HL-60 (cell line): ENCODE measurements around the gene EEA1.
A peak's percentile ranks its signal among the peaks of the same experiment; 100 is the strongest.

Experiments
- DNase-seq, 2 experiments: peaks; one replicate each; pipeline ENCODE4 v3.0.0-alpha.2; 2010 to 2020; ENCODE audit warnings: low read depth in 1 of 2, low spot score in 1 of 2
- H3K27ac ChIP-seq: fragments of 250-450 bp; sonication (Bioruptor Pico); replicated peaks from 2 replicates; pipeline ENCODE4 v1.5.1; 2020; ENCODE audit warnings: mild to moderate bottlenecking, moderate library complexity
- H3K27me3 ChIP-seq: fragments of 250-450 bp; sonication (Bioruptor Pico); 2 replicates; pipeline ENCODE4 v1.5.1; 2021; ENCODE audit warnings: mild to moderate bottlenecking, moderate library complexity; ENCODE audit not compliant: insufficient read depth, poor library complexity, severe bottlenecking
- H3K4me3 ChIP-seq: replicated peaks from 2 replicates; pipeline ENCODE4 v1.5.1; 2011; ENCODE audit warnings: mild to moderate bottlenecking, control low read depth, low read length; ENCODE audit not compliant: insufficient read depth
- CTCF ChIP-seq: IDR thresholded peaks from one replicate; pipeline ENCODE4 v1.5.1; 2011; ENCODE audit warnings: low read length, control low read depth, inconsistent platforms; ENCODE audit not compliant: insufficient read depth
- GABPA ChIP-seq: IDR thresholded peaks from 2 replicates; pipeline ENCODE4 v1.6.1; 2012; ENCODE audit warnings: low read depth
- POLR2AphosphoS5 ChIP-seq: IDR thresholded peaks from 2 replicates; pipeline ENCODE4 v1.6.1; 2012; ENCODE audit warnings: low read depth
- SPI1 ChIP-seq: IDR thresholded peaks from 2 replicates; pipeline ENCODE4 v1.6.1; 2012; ENCODE audit warnings: low read depth, mild to moderate bottlenecking, borderline replicate concordance
- TF ChIP-seq, protein P1 (sequence below): IDR thresholded peaks from 2 replicates; pipeline ENCODE4 v1.6.1; 2012; ENCODE audit warnings: low read depth; ENCODE audit not compliant: insufficient replicate concordance

The EEA1 gene

GRCh38 chr12:92732216-92732615 lies 196.9 kb downstream of the EEA1 start:
- H3K27ac ChIP-seq = no peak overlapping the region
- H3K27me3 ChIP-seq = no peaks in the 10 kb centered on the region
- DNase-seq = no peak
- TF ChIP-seq CTCF (no peak), GABPA (no peak), SPI1 (no peak), POLR2AphosphoS5 (no peak)
- TF ChIP-seq, protein P1, sequence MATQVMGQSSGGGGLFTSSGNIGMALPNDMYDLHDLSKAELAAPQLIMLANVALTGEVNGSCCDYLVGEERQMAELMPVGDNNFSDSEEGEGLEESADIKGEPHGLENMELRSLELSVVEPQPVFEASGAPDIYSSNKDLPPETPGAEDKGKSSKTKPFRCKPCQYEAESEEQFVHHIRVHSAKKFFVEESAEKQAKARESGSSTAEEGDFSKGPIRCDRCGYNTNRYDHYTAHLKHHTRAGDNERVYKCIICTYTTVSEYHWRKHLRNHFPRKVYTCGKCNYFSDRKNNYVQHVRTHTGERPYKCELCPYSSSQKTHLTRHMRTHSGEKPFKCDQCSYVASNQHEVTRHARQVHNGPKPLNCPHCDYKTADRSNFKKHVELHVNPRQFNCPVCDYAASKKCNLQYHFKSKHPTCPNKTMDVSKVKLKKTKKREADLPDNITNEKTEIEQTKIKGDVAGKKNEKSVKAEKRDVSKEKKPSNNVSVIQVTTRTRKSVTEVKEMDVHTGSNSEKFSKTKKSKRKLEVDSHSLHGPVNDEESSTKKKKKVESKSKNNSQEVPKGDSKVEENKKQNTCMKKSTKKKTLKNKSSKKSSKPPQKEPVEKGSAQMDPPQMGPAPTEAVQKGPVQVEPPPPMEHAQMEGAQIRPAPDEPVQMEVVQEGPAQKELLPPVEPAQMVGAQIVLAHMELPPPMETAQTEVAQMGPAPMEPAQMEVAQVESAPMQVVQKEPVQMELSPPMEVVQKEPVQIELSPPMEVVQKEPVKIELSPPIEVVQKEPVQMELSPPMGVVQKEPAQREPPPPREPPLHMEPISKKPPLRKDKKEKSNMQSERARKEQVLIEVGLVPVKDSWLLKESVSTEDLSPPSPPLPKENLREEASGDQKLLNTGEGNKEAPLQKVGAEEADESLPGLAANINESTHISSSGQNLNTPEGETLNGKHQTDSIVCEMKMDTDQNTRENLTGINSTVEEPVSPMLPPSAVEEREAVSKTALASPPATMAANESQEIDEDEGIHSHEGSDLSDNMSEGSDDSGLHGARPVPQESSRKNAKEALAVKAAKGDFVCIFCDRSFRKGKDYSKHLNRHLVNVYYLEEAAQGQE = no peak
- no peak overlapping the region for H3K4me3 ChIP-seq

DNA sequence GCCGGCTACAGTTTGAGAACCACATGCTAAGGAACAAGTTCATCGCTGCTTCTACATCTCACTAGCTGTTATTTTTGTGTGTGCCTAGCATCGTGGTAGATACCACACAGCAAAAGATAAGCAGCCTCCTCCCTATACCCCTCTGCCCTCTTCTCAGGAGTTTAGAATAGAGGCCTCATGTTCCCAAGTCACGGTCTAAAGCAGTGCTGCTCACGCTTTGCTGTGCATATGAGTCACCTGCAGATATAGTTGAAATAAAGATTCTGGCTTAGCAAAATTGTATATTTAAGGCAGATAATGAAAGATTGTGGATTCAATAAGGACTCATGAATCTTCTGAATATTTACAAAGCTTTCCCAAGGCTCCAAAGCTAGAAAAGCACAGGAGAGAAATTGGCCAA lies 198.3 kb downstream of the EEA1 start:
- TF ChIP-seq, protein P1 = no peak
- no peak for TF ChIP-seq GABPA
- TF ChIP-seq POLR2AphosphoS5 = no peak
- TF ChIP-seq SPI1 = no peak
- no peak for TF ChIP-seq CTCF
- H3K4me3 ChIP-seq = no peak overlapping the region

DNA sequence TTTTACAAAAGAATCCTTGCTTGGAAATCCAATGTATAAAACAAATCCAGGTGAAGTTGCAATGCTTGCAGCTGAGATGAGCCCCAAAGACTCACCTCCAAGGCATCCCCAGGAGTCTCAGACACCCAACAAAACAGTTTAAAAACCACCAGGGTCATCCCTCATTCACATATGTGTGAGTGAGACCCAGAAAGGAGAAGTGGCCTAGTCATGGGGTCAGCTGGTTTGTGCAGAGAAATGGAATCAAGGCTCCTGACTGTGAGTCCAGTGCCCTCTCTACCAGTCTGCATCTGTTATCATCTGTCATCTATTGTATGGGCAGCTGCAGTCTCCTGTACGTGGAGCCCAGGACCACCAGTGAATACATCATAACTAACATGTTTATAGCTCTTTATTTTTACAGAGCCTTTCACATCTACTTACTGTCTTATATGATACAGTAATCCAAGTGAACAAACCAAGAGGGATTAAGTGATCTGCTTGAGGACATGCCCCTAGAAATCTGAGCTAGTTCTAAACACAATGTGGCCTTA lies 199.3 kb downstream of the EEA1 start:
- peak in 1 of 2 experiments; percentile 11 for DNase-seq
- no peak for TF ChIP-seq CTCF
- peak; percentile 83 for TF ChIP-seq SPI1
- TF ChIP-seq GABPA = no peak
- TF ChIP-seq, protein P1 = no peak
- no peak for TF ChIP-seq POLR2AphosphoS5
- H3K27me3 ChIP-seq = no peaks in the 10 kb centered on the region
- no peak overlapping the region for H3K4me3 ChIP-seq
- no peak overlapping the region for H3K27ac ChIP-seq

More for the DNA sequence above, 198.3 kb downstream of the EEA1 start:
- no peak overlapping the region for H3K27ac ChIP-seq
- no peaks in the 10 kb centered on the region for H3K27me3 ChIP-seq
- DNase-seq = no peak
